BJ (cell line): ENCODE measurements around the gene STRADB. TPM values are rescaled to one million over a fixed set of nuclear protein-coding genes. Genes with fewer than 3 reads are reported as not detected.

Source experiments
- CTCF ChIA-PET: fragments of 350-600 bp; formaldehyde crosslinking; extraction: SDS; loops from one replicate; lab custom pipeline; 2021; ENCODE audit warnings: antibody characterized with exemption, inconsistent platforms; lab: Yijun Ruan, JAX
- POLR2A ChIA-PET: fragments of 300-600 bp; sonication (Branson Sonifier 250); formaldehyde crosslinking; extraction: SDS; loops from one replicate; lab custom pipeline; 2021; ENCODE audit warnings: antibody characterized with exemption; lab: Charles Lee
- DNase-seq: peaks from one replicate; pipeline ENCODE4 v3.0.0-alpha.2; 2011; ENCODE audit warnings: low read depth
- H3K27me3 ChIP-seq: 2 replicates; pipeline ENCODE4 v1.6.0; 2011; ENCODE audit warnings: low read length; ENCODE audit not compliant: control insufficient read depth, insufficient read depth
- H3K36me3 ChIP-seq: 2 replicates; pipeline ENCODE4 v1.5.1; 2011; ENCODE audit warnings: low read length; ENCODE audit not compliant: control insufficient read depth, insufficient read depth
- H3K4me3 ChIP-seq: 2 replicates; pipeline ENCODE4 v1.5.1; 2011; ENCODE audit warnings: low read depth, mild to moderate bottlenecking, control low read depth, low read length
- polyA plus RNA-seq: library from polyadenylated mRNA; depleted of rRNA; stranded (reverse); fragments of >200 nt; gene quantifications from 2 replicates; pipeline ENCODE4 v1.2.3, GENCODE V29; 2011
- TF ChIP-seq, protein P1 (sequence below): IDR thresholded peaks from 2 replicates; pipeline ENCODE4 v1.5.1; 2011; ENCODE audit warnings: low read depth, mild to moderate bottlenecking, control low read depth, inconsistent platforms, low read length, moderate library complexity; ENCODE audit not compliant: insufficient read depth

Gene STRADB
- polyA plus RNA-seq, 1 experiment: 18.2 TPM

- CTCF ChIA-PET: no interaction called here
- no peak overlapping the region for H3K4me3 ChIP-seq
- TF ChIP-seq, protein P1, sequence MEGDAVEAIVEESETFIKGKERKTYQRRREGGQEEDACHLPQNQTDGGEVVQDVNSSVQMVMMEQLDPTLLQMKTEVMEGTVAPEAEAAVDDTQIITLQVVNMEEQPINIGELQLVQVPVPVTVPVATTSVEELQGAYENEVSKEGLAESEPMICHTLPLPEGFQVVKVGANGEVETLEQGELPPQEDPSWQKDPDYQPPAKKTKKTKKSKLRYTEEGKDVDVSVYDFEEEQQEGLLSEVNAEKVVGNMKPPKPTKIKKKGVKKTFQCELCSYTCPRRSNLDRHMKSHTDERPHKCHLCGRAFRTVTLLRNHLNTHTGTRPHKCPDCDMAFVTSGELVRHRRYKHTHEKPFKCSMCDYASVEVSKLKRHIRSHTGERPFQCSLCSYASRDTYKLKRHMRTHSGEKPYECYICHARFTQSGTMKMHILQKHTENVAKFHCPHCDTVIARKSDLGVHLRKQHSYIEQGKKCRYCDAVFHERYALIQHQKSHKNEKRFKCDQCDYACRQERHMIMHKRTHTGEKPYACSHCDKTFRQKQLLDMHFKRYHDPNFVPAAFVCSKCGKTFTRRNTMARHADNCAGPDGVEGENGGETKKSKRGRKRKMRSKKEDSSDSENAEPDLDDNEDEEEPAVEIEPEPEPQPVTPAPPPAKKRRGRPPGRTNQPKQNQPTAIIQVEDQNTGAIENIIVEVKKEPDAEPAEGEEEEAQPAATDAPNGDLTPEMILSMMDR: no peak
- H3K27me3 ChIP-seq: no peaks in the 10 kb centered on the region
- POLR2A ChIA-PET: no interaction called here
- no peaks in the 10 kb centered on the region for H3K36me3 ChIP-seq
- DNase-seq: no peak
These were observed 2.8 kb upstream of the STRADB start for GRCh38 chr2:201448701-201449100.

DNA sequence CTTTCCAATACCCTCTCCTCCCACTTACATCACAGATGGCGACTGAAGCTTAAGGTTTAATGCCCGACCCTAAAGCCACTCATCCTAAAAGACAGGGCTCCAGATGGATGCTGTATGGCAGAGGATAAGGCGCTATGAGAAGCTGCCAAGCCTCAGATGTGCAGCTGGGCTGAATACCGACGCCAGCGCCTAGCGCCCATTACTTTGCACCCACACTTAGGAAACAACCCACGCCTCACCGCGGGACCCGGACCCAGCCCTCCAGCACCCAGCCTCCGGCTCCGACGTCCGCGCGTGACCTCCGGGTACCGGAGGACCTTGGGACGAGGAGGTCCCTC lies 617 bp upstream of the STRADB start:
- ChIA-PET POLR2A (interaction anchor here (0.6 kb wide), 2 partner anchors 25 to 41 kb away, joined by 4 to 8 read pairs; no protein-coding TSS in a partner anchor), CTCF (interaction anchor here (0.6 to 1.0 kb wide), 2 partner anchors 11 to 380 kb away, joined by 3 read pairs; no protein-coding TSS in a partner anchor)
- Histone ChIP-seq H3K4me3 (peak overlapping the region; percentile 70), H3K36me3 (no peaks in the 10 kb centered on the region), H3K27me3 (no peaks in the 10 kb centered on the region)
- DNase-seq: no peak
- TF ChIP-seq, protein P1: no peak

- ChIA-PET CTCF (interaction anchor here (0.8 to 1.4 kb wide), 4 partner anchors 9 to 167 kb away, joined by 3 to 5 read pairs (median 3); a partner anchor contains a TSS), POLR2A (interaction anchor here (0.5 kb wide), 1 partner anchor 326 kb away, joined by 3 read pairs; no protein-coding TSS in a partner anchor)
- Histone ChIP-seq H3K36me3 (no peaks in the 10 kb centered on the region), H3K4me3 (peak overlapping the region; percentile 70), H3K27me3 (no peaks in the 10 kb centered on the region)
- no peak for DNase-seq
- TF ChIP-seq, protein P1: no peak
These were observed 750 bp downstream of the STRADB start for GRCh38 chr2:201452058-201452921.

DNA sequence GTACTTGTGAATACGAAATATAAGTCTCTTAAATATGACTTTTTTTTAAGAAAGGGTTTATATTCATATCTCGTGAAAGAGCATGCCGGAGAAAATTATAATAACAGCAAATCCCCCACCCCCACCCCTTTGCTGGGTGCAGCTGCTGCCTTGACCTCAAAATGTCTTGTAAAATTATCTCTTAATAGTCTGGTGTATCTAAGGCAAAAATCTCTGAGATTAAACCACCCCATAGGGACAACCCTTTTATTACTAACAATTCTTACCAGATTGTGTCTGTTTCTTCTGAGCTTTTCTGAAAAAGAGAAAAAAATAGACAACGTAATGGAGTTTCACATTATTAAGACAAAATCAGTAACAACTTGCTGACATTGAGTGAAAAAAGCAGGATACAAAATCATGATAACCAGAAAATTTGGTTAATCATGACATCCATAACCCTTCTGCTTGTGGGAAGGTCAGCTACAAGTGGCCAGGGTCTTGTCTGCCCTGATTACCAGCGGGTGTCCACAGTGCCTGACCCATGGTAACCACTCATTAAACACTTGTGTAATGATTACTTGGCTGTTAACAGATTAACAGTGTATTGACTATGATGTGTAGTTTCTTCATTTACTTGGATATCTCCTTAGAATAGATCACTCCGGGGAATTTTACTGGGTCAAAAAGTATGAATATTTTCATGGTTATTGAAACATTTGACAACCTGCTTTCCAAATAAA lies 1.5 kb downstream of the STRADB start:
- POLR2A ChIA-PET: no interaction called here
- CTCF ChIA-PET: interaction anchor here (0.8 to 1.4 kb wide), 4 partner anchors 8 to 166 kb away, joined by 3 to 5 read pairs (median 3); a partner anchor contains a TSS
- Histone ChIP-seq H3K4me3 (no peak overlapping the region; the same call in 1 of the 2 replicates), H3K27me3 (no peaks in the 10 kb centered on the region), H3K36me3 (no peaks in the 10 kb centered on the region)
- TF ChIP-seq, protein P1: no peak
- no peak for DNase-seq

DNA sequence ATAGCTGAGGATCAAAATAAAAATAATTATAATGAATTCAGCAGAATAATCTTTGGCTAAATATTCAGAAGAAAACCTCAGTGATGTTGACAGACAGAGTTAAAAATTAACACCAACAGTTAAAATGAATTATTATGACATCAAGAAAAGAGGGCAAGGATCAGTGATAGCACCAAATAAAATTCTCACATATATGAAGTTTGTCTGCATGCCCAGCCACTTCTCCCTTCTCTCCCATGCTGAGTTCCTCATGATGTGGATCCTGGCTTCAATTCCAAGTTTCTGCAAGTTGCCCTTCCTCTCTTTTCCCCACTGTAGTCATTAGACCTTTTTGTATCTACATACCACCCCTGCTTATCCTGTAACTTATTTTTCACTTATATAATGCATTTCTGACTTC lies 6.8 kb downstream of the STRADB start:
- CTCF ChIA-PET: no interaction called here
- Histone ChIP-seq H3K4me3 (no peak overlapping the region), H3K27me3 (no peaks in the 10 kb centered on the region), H3K36me3 (peaks cover 4% of the 10 kb centered on the region; the same call in 1 of the 2 replicates)
- no peak for DNase-seq
- TF ChIP-seq, protein P1: no peak
- POLR2A ChIA-PET: no interaction called here
